Keratinocyte (primary cell): Measurements from ENCODE around the gene CACNA1C. TPM values are rescaled to one million over a fixed set of nuclear protein-coding genes. Genes with fewer than 3 reads are reported as not detected.

Experiments used
- DNase-seq: peaks from one replicate; pipeline ENCODE4 v3.0.0-alpha.2; 2011; ENCODE audit warnings: low read depth, missing footprints, low spot score
- FAIRE-seq: peaks from 2 replicates; lab custom pipeline; 2011; peaks lifted over from hg19 to GRCh38; lab: Jason Lieb, UNC
- H2AFZ ChIP-seq: 2 replicates; pipeline ENCODE4 v1.6.0; 2012; ENCODE audit warnings: low read length, control low read depth, inconsistent platforms; ENCODE audit not compliant: control insufficient read depth
- H3K27ac ChIP-seq: 2 replicates; pipeline ENCODE4 v1.5.1; 2011; ENCODE audit warnings: low read length; ENCODE audit not compliant: control insufficient read depth, insufficient read depth
- H3K27me3 ChIP-seq: 3 replicates; pipeline ENCODE4 v1.6.0; 2011; ENCODE audit warnings: low read length; ENCODE audit not compliant: control insufficient read depth, insufficient read depth; ENCODE audit errors: extremely low read depth
- H3K36me3 ChIP-seq, 2 experiments: 2 replicates in 1 of 2; 3 replicates in 1 of 2; pipeline ENCODE4 v1.5.1; 2011; ENCODE audit warnings: low read length in 2 of 2, mild to moderate bottlenecking in 1 of 2; ENCODE audit not compliant: control insufficient read depth in 2 of 2, insufficient read depth in 2 of 2; ENCODE audit errors: extremely low read depth in 1 of 2
- H3K4me1 ChIP-seq: 3 replicates; pipeline ENCODE4 v1.5.1; 2011; ENCODE audit warnings: low read length; ENCODE audit not compliant: control insufficient read depth, insufficient read depth; ENCODE audit errors: extremely low read depth
- H3K4me2 ChIP-seq: 3 replicates; pipeline ENCODE4 v1.6.0; 2011; ENCODE audit warnings: low read depth, low read length; ENCODE audit not compliant: control insufficient read depth, insufficient read depth; ENCODE audit errors: extremely low read depth
- H3K4me3 ChIP-seq, 3 experiments: fragments of 200-600 bp in 1 of 3; sonication (generic) in 1 of 3; 2 replicates in 2 of 3; 3 replicates in 1 of 3; pipeline ENCODE4 v1.5.1; 2011 to 2016; ENCODE audit warnings: low read length in 3 of 3, mild to moderate bottlenecking in 3 of 3, control low read depth in 2 of 3, inconsistent platforms in 1 of 3, low read depth in 1 of 3, mixed read lengths in 1 of 3, mixed run types in 1 of 3, moderate library complexity in 1 of 3; ENCODE audit not compliant: control insufficient read depth in 2 of 3, insufficient read depth in 2 of 3; ENCODE audit errors: extremely low read depth in 1 of 3
- H3K79me2 ChIP-seq: 2 replicates; pipeline ENCODE4 v1.6.0; 2012; ENCODE audit warnings: low read length; ENCODE audit not compliant: control insufficient read depth, insufficient read depth
- H3K9ac ChIP-seq: 3 replicates; pipeline ENCODE4 v1.6.0; 2011; ENCODE audit warnings: low read length; ENCODE audit not compliant: control insufficient read depth, insufficient read depth; ENCODE audit errors: extremely low read depth
- H3K9me1 ChIP-seq: 3 replicates; pipeline ENCODE4 v1.6.0; 2011; ENCODE audit warnings: low read length; ENCODE audit not compliant: control insufficient read depth, insufficient read depth; ENCODE audit errors: extremely low read depth
- H3K9me3 ChIP-seq: 2 replicates; pipeline ENCODE4 v1.5.1; 2012; ENCODE audit warnings: low read depth, low read length; ENCODE audit not compliant: control insufficient read depth
- H4K20me1 ChIP-seq: 3 replicates; pipeline ENCODE4 v1.6.0; 2011; ENCODE audit warnings: low read length; ENCODE audit not compliant: control insufficient read depth, insufficient read depth; ENCODE audit errors: extremely low read depth
- EZH2 ChIP-seq: IDR thresholded peaks from one replicate; pipeline ENCODE4 v1.6.1; 2012; ENCODE audit warnings: inconsistent platforms, mild to moderate bottlenecking, low read length, moderate library complexity
- dilution Hi-C: fragments of 300-500 bp; cut with MboI; formaldehyde crosslinking; loops from one replicate; pipeline ENCODE4 v1.7.0; 2020; ENCODE audit warnings: low sequenced_read_pairs; ENCODE audit not compliant: extremely low pct_ligation_motif_present
- polyA plus RNA-seq, 5 experiments: library from polyadenylated mRNA; depleted of rRNA in 3 of 5; stranded (reverse) in 3 of 5; stranded (forward) in 1 of 5; unstranded in 1 of 5; fragments of >200 nt; gene quantifications; 1 replicate in 1 of 5; 2 replicates in 3 of 5; 3 replicates in 1 of 5; pipeline versions ENCODE4 v1.2.1 to v1.2.3, GENCODE V29; 2011 to 2012; ENCODE audit warnings: missing spikeins in 2 of 5, low read depth in 1 of 5, low replicate concordance in 1 of 5
- TF ChIP-seq, protein P1 (sequence below), 3 experiments: IDR thresholded peaks in 1 of 3; conservative IDR thresholded peaks in 1 of 3; optimal IDR thresholded peaks in 1 of 3; 2 replicates in 2 of 3; 3 replicates in 1 of 3; pipeline versions ENCODE3 to v1.5.1; 2011; ENCODE audit warnings: low read length in 3 of 3, mild to moderate bottlenecking in 3 of 3, moderate library complexity in 2 of 3, control low read depth in 1 of 3, inconsistent platforms in 1 of 3; ENCODE audit not compliant: insufficient read depth in 2 of 3; ENCODE audit errors: extremely low read depth in 1 of 3

CACNA1C gene
- polyA plus RNA-seq, 1 donor (not counting 4 experiments of a cell fraction or from before 2014, with no cell fraction given), result not detected

DNA sequence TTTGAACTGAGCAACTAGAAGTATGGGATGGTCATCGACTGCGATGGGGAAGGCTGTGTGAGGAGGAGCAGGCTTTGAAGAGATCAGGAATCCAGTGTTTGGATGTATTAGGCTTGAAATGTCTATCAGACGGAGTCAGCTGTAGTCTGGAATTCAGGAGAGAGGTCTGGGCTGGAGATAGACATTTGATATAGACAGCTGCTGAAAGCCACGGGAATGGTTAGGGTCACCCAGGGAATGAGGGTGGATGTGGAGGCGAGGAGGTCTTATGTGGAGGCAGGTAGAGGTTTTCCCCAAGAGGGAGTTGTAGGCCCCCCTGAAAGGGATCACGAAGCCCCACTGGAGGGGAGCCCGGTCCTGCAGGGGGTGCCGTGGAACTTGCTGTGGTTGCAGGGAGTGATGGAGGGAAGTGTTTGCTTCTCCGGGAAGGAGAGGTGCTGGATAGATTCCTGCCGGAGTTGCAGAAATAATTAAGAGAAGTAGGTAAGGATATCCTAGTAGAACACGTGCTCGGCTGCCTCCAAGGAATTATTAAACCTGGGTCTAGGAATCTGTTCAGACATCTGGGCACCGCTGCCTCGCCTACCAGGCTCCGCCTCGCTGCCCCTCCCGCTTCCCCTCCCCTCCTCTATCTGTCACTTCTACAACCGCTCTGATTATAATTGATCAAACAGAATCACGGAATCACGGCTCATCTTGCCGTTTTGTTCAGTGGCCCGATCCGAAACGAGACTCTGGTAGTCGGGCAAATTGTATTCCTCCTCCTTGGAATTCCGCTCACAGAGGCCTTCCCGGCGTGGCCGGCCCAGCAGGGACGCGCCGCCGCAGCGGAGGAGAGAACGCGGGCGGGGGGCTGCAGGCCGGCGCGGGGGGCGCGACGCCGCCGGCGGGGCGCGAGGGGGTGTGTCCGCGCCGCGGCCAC, 826 bp upstream of the CACNA1C start:
- no peaks in the 10 kb centered on the region for H3K9me3 ChIP-seq
- H3K4me3 ChIP-seq, result no peak overlapping the region
- no peaks in the 10 kb centered on the region for H3K4me1 ChIP-seq
- peaks cover 68% of the 10 kb centered on the region for H3K27me3 ChIP-seq
- no peaks in the 10 kb centered on the region for H3K9me1 ChIP-seq
- H3K4me2 ChIP-seq, result peak overlapping the region; percentile 30
- H2AFZ ChIP-seq, result no peak overlapping the region
- H4K20me1 ChIP-seq, result peaks cover 2% of the 10 kb centered on the region
- H3K27ac ChIP-seq, result no peak overlapping the region
- peak; percentile 94 for TF ChIP-seq EZH2
- TF ChIP-seq, protein P1, sequence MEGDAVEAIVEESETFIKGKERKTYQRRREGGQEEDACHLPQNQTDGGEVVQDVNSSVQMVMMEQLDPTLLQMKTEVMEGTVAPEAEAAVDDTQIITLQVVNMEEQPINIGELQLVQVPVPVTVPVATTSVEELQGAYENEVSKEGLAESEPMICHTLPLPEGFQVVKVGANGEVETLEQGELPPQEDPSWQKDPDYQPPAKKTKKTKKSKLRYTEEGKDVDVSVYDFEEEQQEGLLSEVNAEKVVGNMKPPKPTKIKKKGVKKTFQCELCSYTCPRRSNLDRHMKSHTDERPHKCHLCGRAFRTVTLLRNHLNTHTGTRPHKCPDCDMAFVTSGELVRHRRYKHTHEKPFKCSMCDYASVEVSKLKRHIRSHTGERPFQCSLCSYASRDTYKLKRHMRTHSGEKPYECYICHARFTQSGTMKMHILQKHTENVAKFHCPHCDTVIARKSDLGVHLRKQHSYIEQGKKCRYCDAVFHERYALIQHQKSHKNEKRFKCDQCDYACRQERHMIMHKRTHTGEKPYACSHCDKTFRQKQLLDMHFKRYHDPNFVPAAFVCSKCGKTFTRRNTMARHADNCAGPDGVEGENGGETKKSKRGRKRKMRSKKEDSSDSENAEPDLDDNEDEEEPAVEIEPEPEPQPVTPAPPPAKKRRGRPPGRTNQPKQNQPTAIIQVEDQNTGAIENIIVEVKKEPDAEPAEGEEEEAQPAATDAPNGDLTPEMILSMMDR (optimal IDR thresholded peaks at IDR 0.05 in 1 of 3, IDR thresholded peaks at IDR 0.05 in 1 of 3, conservative IDR thresholded peaks at IDR 0.05 in 1 of 3; ENCODE audit: extremely low read depth in 1 of 3, insufficient read depth in 2 of 3, low read length in 3 of 3), result no peak
- H3K79me2 ChIP-seq, result no peaks in the 10 kb centered on the region
- no peak for FAIRE-seq
- DNase-seq, result no peak
- dilution Hi-C loops, result no loop called here
- H3K36me3 ChIP-seq, result no peaks in the 10 kb centered on the region
- no peak overlapping the region for H3K9ac ChIP-seq

DNA sequence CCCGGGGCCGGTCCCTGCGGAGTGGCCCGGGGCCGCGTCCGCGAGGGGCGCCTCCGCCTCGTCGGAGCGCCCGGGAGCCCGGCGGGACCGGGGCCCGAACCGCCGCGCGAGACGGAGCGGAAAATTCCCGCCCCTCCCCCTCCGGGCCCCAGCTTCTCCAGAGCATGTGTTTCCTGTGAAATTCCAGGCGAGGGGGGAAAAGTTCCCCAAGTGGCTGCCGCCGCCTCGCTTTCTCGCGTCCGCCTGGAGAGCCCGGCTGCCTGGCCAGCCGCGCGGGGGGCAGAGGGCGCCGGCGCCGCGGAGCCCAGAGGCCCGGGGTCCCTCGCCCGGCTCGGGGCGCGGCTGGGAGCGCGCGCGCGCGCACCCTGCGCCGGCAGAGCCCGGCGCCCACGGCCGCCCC, 904 bp downstream of the CACNA1C start:
- H3K27ac ChIP-seq, result no peak overlapping the region
- no peaks in the 10 kb centered on the region for H3K79me2 ChIP-seq
- no peak overlapping the region for H3K4me3 ChIP-seq
- peaks cover 2% of the 10 kb centered on the region for H4K20me1 ChIP-seq
- no peak for DNase-seq
- H3K9me1 ChIP-seq, result no peaks in the 10 kb centered on the region
- no peak overlapping the region for H2AFZ ChIP-seq
- no peak overlapping the region for H3K4me2 ChIP-seq
- no peaks in the 10 kb centered on the region for H3K36me3 ChIP-seq
- no peak for TF ChIP-seq EZH2
- TF ChIP-seq, protein P1 (optimal IDR thresholded peaks at IDR 0.05 in 1 of 3, IDR thresholded peaks at IDR 0.05 in 1 of 3, conservative IDR thresholded peaks at IDR 0.05 in 1 of 3; ENCODE audit: extremely low read depth in 1 of 3, insufficient read depth in 2 of 3, low read length in 3 of 3), result no peak
- FAIRE-seq, result no peak
- H3K27me3 ChIP-seq, result peaks cover 69% of the 10 kb centered on the region
- H3K9me3 ChIP-seq, result no peaks in the 10 kb centered on the region
- H3K4me1 ChIP-seq, result no peaks in the 10 kb centered on the region
- H3K9ac ChIP-seq, result no peak overlapping the region
- dilution Hi-C loops, result no loop called here
